Skeletal muscle satellite cell (primary cell): ENCODE results near the gene SYTL4.
A peak's percentile ranks its signal among the peaks of the same experiment; 100 is the strongest.

Experiments
- H3K27me3 ChIP-seq: 2 replicates; pipeline ENCODE4 v1.7.0; 2013; ENCODE audit warnings: low read length; ENCODE audit not compliant: control insufficient read depth, insufficient read depth
- H3K36me3 ChIP-seq: 2 replicates; pipeline ENCODE4 v1.7.0; 2013; ENCODE audit warnings: mild to moderate bottlenecking, control low read depth, low read length; ENCODE audit not compliant: insufficient read depth
- H3K4me1 ChIP-seq: 2 replicates; pipeline ENCODE4 v1.7.0; 2013; ENCODE audit warnings: low read length; ENCODE audit not compliant: control insufficient read depth, insufficient read depth
- H3K4me2 ChIP-seq: 2 replicates; pipeline ENCODE4 v1.7.0; 2013; ENCODE audit warnings: mild to moderate bottlenecking, low read length
- H3K4me3 ChIP-seq: 2 replicates; pipeline ENCODE4 v1.7.0; 2013; ENCODE audit warnings: low read length
- H3K9ac ChIP-seq: 2 replicates; pipeline ENCODE4 v1.7.0; 2013; ENCODE audit warnings: mild to moderate bottlenecking, low read depth, low read length, moderate library complexity
- H3K9me3 ChIP-seq: replicated peaks from 2 replicates; pipeline ENCODE4 v1.7.0; 2013; ENCODE audit warnings: mild to moderate bottlenecking, control low read depth, low read length

The SYTL4 gene

GRCh38 chrX:100721328-100721727 is 10.6 kb downstream of the SYTL4 start:
- Histone ChIP-seq H3K4me2 (no peak overlapping the region), H3K4me1 (peaks cover 9% of the 10 kb centered on the region), H3K27me3 (peaks cover 2% of the 10 kb centered on the region), H3K36me3 (no peaks in the 10 kb centered on the region), H3K9ac (no peak overlapping the region), H3K4me3 (no peak overlapping the region), H3K9me3 (no peaks in the 10 kb centered on the region)

- peak overlapping the region; percentile 66 for H3K4me2 ChIP-seq
- H3K4me3 ChIP-seq = peak overlapping the region; percentile 25
- no peaks in the 10 kb centered on the region for H3K36me3 ChIP-seq
- no peak overlapping the region for H3K9ac ChIP-seq
- peaks cover 9% of the 10 kb centered on the region for H3K4me1 ChIP-seq
- peaks cover 2% of the 10 kb centered on the region for H3K27me3 ChIP-seq
- H3K9me3 ChIP-seq = no peaks in the 10 kb centered on the region
These were observed 11.6 kb downstream of the SYTL4 start for GRCh38 chrX:100720301-100720700.

GRCh38 chrX:100719139-100719538 is 12.8 kb downstream of the SYTL4 start:
- Histone ChIP-seq H3K9ac (no peak overlapping the region), H3K4me2 (no peak overlapping the region), H3K9me3 (no peaks in the 10 kb centered on the region), H3K27me3 (peaks cover 2% of the 10 kb centered on the region), H3K4me3 (no peak overlapping the region), H3K4me1 (peaks cover 9% of the 10 kb centered on the region), H3K36me3 (no peaks in the 10 kb centered on the region)

- Histone ChIP-seq H3K27me3 (peaks cover 2% of the 10 kb centered on the region), H3K9ac (no peak overlapping the region), H3K9me3 (no peaks in the 10 kb centered on the region), H3K4me2 (no peak overlapping the region), H3K4me3 (no peak overlapping the region), H3K4me1 (peaks cover 9% of the 10 kb centered on the region), H3K36me3 (no peaks in the 10 kb centered on the region)
These were observed 14.6 kb downstream of the SYTL4 start for GRCh38 chrX:100717363-100717762.

GRCh38 chrX:100710816-100711215 is 21.1 kb downstream of the SYTL4 start:
- H3K4me1 ChIP-seq = no peaks in the 10 kb centered on the region

GRCh38 chrX:100704581-100705203 is 27.2 kb downstream of the SYTL4 start:
- Histone ChIP-seq H3K4me3 (no peak overlapping the region), H3K36me3 (no peaks in the 10 kb centered on the region), H3K9ac (no peak overlapping the region), H3K27me3 (no peaks in the 10 kb centered on the region), H3K4me2 (no peak overlapping the region), H3K9me3 (no peaks in the 10 kb centered on the region), H3K4me1 (no peaks in the 10 kb centered on the region)

More at GRCh38 chrX:100710816-100711215, 21.1 kb downstream of the SYTL4 start:
- H3K9ac ChIP-seq = no peak overlapping the region
- H3K4me2 ChIP-seq = no peak overlapping the region
- H3K36me3 ChIP-seq = no peaks in the 10 kb centered on the region
- no peak overlapping the region for H3K4me3 ChIP-seq
- no peaks in the 10 kb centered on the region for H3K27me3 ChIP-seq
- no peaks in the 10 kb centered on the region for H3K9me3 ChIP-seq

- Histone ChIP-seq H3K4me1 (no peaks in the 10 kb centered on the region), H3K27me3 (no peaks in the 10 kb centered on the region), H3K4me3 (no peak overlapping the region), H3K36me3 (no peaks in the 10 kb centered on the region), H3K9ac (no peak overlapping the region), H3K4me2 (no peak overlapping the region), H3K9me3 (no peaks in the 10 kb centered on the region)
These were observed 31.1 kb downstream of the SYTL4 start for GRCh38 chrX:100700809-100701208.

GRCh38 chrX:100698551-100698950 is 33.4 kb downstream of the SYTL4 start:
- no peaks in the 10 kb centered on the region for H3K27me3 ChIP-seq
- H3K4me2 ChIP-seq = no peak overlapping the region
- H3K4me1 ChIP-seq = no peaks in the 10 kb centered on the region
- H3K9me3 ChIP-seq = no peaks in the 10 kb centered on the region
- H3K9ac ChIP-seq = no peak overlapping the region
- H3K4me3 ChIP-seq = no peak overlapping the region
- H3K36me3 ChIP-seq = no peaks in the 10 kb centered on the region

GRCh38 chrX:100696699-100697351 is 35.1 kb downstream of the SYTL4 start:
- H3K36me3 ChIP-seq = no peaks in the 10 kb centered on the region
- no peaks in the 10 kb centered on the region for H3K4me1 ChIP-seq
- H3K27me3 ChIP-seq = no peaks in the 10 kb centered on the region
- H3K4me3 ChIP-seq = no peak overlapping the region
- no peaks in the 10 kb centered on the region for H3K9me3 ChIP-seq
- H3K4me2 ChIP-seq = no peak overlapping the region
- no peak overlapping the region for H3K9ac ChIP-seq

GRCh38 chrX:100695991-100696390 is 35.9 kb downstream of the SYTL4 start:
- Histone ChIP-seq H3K9ac (no peak overlapping the region), H3K27me3 (no peaks in the 10 kb centered on the region), H3K4me1 (no peaks in the 10 kb centered on the region), H3K4me3 (no peak overlapping the region), H3K9me3 (no peaks in the 10 kb centered on the region), H3K36me3 (no peaks in the 10 kb centered on the region), H3K4me2 (no peak overlapping the region)

GRCh38 chrX:100695302-100695701 is 36.6 kb downstream of the SYTL4 start:
- no peaks in the 10 kb centered on the region for H3K27me3 ChIP-seq
- H3K4me2 ChIP-seq = no peak overlapping the region
- no peak overlapping the region for H3K9ac ChIP-seq
- no peaks in the 10 kb centered on the region for H3K36me3 ChIP-seq
- H3K4me3 ChIP-seq = no peak overlapping the region
- no peaks in the 10 kb centered on the region for H3K9me3 ChIP-seq
- H3K4me1 ChIP-seq = no peaks in the 10 kb centered on the region

GRCh38 chrX:100687546-100687945 is 44.4 kb downstream of the SYTL4 start:
- H3K4me2 ChIP-seq = no peak overlapping the region
- H3K4me1 ChIP-seq = peaks cover 3% of the 10 kb centered on the region
- H3K9ac ChIP-seq = no peak overlapping the region
- H3K9me3 ChIP-seq = no peaks in the 10 kb centered on the region
- H3K4me3 ChIP-seq = no peak overlapping the region
- H3K27me3 ChIP-seq = no peaks in the 10 kb centered on the region
- H3K36me3 ChIP-seq = no peaks in the 10 kb centered on the region
